GM12878 (cell line): Measurements from ENCODE around the gene ZNF532. TPM values are rescaled to one million over a fixed set of nuclear protein-coding genes. Genes with fewer than 3 reads are reported as not detected.

Experiments
- BACH1 ChIP-seq: fragments of 450-650 bp; IDR thresholded peaks from 2 replicates; pipeline ENCODE4 v1.6.1; 2017; ENCODE audit warnings: mild to moderate bottlenecking, borderline replicate concordance
- BCL3 ChIP-seq: IDR thresholded peaks from 2 replicates; pipeline ENCODE4 v1.6.1; 2011; ENCODE audit warnings: borderline replicate concordance, low read depth, mild to moderate bottlenecking, moderate library complexity, low read length; ENCODE audit not compliant: insufficient read depth, poor library complexity, severe bottlenecking
- BCLAF1 ChIP-seq: fragments of 450-650 bp; IDR thresholded peaks from 2 replicates; pipeline ENCODE4 v1.6.1; 2017; ENCODE audit warnings: antibody characterized with exemption, mild to moderate bottlenecking, moderate library complexity
- IRF5 ChIP-seq: fragments of 450-650 bp; IDR thresholded peaks from 2 replicates; pipeline ENCODE4 v1.6.1; 2017; ENCODE audit warnings: borderline replicate concordance
- POLR2AphosphoS2 ChIP-seq: IDR thresholded peaks from 2 replicates; pipeline ENCODE4 v1.6.1; 2011; ENCODE audit warnings: low read depth, mild to moderate bottlenecking, low read length, improper control_type of control experiment, moderate library complexity
- RELB ChIP-seq: fragments of 450-650 bp; IDR thresholded peaks from 2 replicates; pipeline ENCODE4 v1.6.1; 2017; ENCODE audit warnings: low read depth, mild to moderate bottlenecking, moderate library complexity
- REST ChIP-seq: IDR thresholded peaks from 2 replicates; pipeline ENCODE4 v1.6.1; 2012; ENCODE audit warnings: mild to moderate bottlenecking, low read depth, low read length
- SRF ChIP-seq, 2 experiments: IDR thresholded peaks; 2 replicates each; pipeline ENCODE4 v1.6.1; 2011; ENCODE audit warnings: low read depth in 2 of 2, low read length in 2 of 2, mild to moderate bottlenecking in 1 of 2, moderate library complexity in 1 of 2
- YBX1 ChIP-seq: fragments of 450-650 bp; IDR thresholded peaks from 2 replicates; pipeline ENCODE4 v1.6.1; 2016; ENCODE audit warnings: antibody characterized with exemption
- ZNF217 ChIP-seq: fragments of 450-650 bp; IDR thresholded peaks from 2 replicates; pipeline ENCODE4 v1.6.1; 2017; ENCODE audit warnings: antibody characterized with exemption, mild to moderate bottlenecking
- polyA plus RNA-seq, 11 experiments: library from polyadenylated mRNA; depleted of rRNA in 4 of 11; unstranded in 6 of 11; stranded (reverse) in 5 of 11; fragments of >200 nt; fragmentation: Nextera tagmentation in 4 of 11; fragmentation: Illumina TruSeq in 1 of 11; extraction: Ambion mirVana in 4 of 11; extraction: Trizol in 1 of 11; gene quantifications; 1 replicate in 1 of 11; 2 replicates in 10 of 11; pipeline versions ENCODE4 v1.2.1 to v1.2.3, GENCODE V29; 2011 to 2016; ENCODE audit warnings: inconsistent platforms in 2 of 11, missing spikeins in 2 of 11, low read depth in 1 of 11
- total RNA-seq, 4 experiments: library from RNA; depleted of rRNA in 3 of 4; stranded (reverse); fragments of >200 nt in 3 of 4; fragmentation: Illumina TruSeq in 1 of 4; extraction: Trizol in 1 of 4; gene quantifications; 2 replicates each; pipeline versions ENCODE4 v1.2.1 to v1.2.3, GENCODE V29; 2013 to 2021

Gene ZNF532
- total and polyA plus RNA-seq, 10 of the 15 experiments (the other 5 are each of a cell fraction or from before 2014, with no cell fraction given): 0.44 to 3.4 (median 1.4) TPM

DNA sequence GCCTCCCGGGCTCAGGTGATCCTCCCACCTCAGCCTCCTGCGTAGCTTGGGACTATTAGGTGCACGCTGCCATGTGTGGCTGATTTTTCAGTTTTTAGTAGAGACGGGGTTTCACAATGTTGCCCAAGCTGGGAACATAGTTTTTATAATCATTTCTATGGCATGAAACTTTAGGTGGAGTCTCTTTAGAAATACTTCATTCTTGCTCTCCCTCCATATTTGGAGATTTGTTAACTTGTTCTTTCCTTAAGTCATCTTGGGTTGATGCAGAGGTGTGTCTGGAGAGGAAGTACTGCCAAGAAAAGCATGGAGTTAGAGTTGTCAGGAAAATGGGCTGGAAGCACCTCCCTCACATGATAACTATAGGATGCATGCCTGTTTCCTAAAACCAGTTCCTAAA, 17.4 kb downstream of the ZNF532 start (continued):
- TF ChIP-seq IRF5 (no peak), POLR2AphosphoS2 (no peak), SRF (IDR thresholded peaks at IDR 0.05; ENCODE audit: low read depth in 2 of 2, low read length in 2 of 2) (no peak), ZNF217 (no peak), RELB (no peak), REST (no peak), BACH1 (no peak), BCL3 (no peak), BCLAF1 (no peak), YBX1 (no peak)
